Upper lobe of left lung (tissue), 4 donors: ENCODE results near the gene ZNF710.

Source experiments
- EP300 ChIP-seq, 4 donors: sonication (generic); formaldehyde crosslinking; IDR thresholded peaks; one replicate each; pipeline ENCODE4 v1.5.1; 2017; ENCODE audit warnings: antibody characterized with exemption in 4 of 4, control low read depth in 2 of 4
- POLR2A ChIP-seq, 4 donors: fragments of 450-650 bp; IDR thresholded peaks; one replicate each; pipeline ENCODE4 v1.5.1; 2016 to 2017; ENCODE audit warnings: antibody characterized with exemption in 4 of 4, mild to moderate bottlenecking in 2 of 4
- POLR2AphosphoS5 ChIP-seq, 2 donors: sonication (generic); formaldehyde crosslinking; IDR thresholded peaks; one replicate each; pipeline ENCODE4 v1.5.1; 2017; ENCODE audit warnings: antibody characterized with exemption in 2 of 2
- TF ChIP-seq, protein P1 (sequence below), 6 experiments: fragments of 450-650 bp in 4 of 6; fragments of 200-600 bp in 2 of 6; sonication (generic) in 2 of 6; IDR thresholded peaks; one replicate each; pipeline ENCODE4 v1.5.1; 2016 to 2019; ENCODE audit warnings: antibody characterized with exemption in 6 of 6

DNA sequence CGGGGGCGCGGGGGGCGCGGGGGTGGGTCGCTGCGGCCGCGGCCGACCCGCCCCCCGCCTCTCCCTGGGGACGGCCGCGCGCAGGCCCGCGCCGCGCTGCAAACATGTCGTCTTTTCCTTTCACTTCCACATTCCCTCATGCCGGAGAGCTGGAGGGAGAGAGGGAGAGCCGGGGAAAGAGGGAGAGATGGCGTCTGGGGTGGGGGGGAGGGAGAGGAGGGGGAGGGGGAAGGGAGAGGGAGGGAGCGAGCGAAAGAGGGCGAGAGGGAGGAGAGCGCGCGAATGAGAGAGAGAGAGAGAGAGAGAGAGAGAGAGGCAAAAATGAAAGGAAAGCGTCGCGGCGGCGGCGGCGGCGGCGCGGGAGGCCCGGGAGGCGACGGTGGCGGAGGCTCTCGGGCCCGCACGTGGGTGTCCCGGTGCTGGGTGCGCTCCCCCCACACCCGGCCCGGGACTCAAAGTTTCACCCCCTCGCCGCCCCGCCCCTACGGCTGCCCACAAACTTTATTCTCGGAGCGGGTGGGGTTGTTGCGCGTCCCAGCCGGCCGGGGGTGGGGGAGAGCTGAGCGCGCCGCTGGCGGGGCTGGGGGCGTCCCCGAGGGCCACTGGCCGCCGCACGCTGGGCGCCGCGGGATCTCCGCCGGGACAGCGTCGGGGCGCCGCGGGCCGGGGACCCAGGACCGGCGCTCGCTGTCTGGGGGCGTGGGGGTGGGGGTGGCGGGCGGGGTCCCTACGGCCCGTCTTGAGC, 731 bp downstream of the ZNF710 start:
- TF ChIP-seq, protein P1, sequence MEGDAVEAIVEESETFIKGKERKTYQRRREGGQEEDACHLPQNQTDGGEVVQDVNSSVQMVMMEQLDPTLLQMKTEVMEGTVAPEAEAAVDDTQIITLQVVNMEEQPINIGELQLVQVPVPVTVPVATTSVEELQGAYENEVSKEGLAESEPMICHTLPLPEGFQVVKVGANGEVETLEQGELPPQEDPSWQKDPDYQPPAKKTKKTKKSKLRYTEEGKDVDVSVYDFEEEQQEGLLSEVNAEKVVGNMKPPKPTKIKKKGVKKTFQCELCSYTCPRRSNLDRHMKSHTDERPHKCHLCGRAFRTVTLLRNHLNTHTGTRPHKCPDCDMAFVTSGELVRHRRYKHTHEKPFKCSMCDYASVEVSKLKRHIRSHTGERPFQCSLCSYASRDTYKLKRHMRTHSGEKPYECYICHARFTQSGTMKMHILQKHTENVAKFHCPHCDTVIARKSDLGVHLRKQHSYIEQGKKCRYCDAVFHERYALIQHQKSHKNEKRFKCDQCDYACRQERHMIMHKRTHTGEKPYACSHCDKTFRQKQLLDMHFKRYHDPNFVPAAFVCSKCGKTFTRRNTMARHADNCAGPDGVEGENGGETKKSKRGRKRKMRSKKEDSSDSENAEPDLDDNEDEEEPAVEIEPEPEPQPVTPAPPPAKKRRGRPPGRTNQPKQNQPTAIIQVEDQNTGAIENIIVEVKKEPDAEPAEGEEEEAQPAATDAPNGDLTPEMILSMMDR (IDR thresholded peaks at IDR 0.05), result no peak
- TF ChIP-seq POLR2A (IDR thresholded peaks at IDR 0.05), result peak in 2 of 4 donors; percentile 42 to 55
- no peak for TF ChIP-seq EP300 (IDR thresholded peaks at IDR 0.05)
- TF ChIP-seq POLR2AphosphoS5 (IDR thresholded peaks at IDR 0.05), result peak in 1 of 2 donors; percentile 13
